PC-3 (cell line): Measurements from ENCODE around the gene SLC25A29.

ENCODE experiments used
- EZH2 ChIP-seq: fragments of 300-600 bp; sonication (generic); IDR thresholded peaks from one replicate; pipeline ENCODE4 v1.6.1; 2017; ENCODE audit warnings: antibody characterized with exemption, mild to moderate bottlenecking, low read length; ENCODE audit not compliant: unreplicated experiment
- EZH2phosphoT487 ChIP-seq: fragments of 300-600 bp; sonication (generic); IDR thresholded peaks from 2 replicates; pipeline ENCODE4 v1.6.1; 2018; ENCODE audit warnings: mild to moderate bottlenecking, antibody characterized with exemption, low read length, borderline replicate concordance
- TF ChIP-seq, protein P1 (sequence below): fragments of 300-600 bp; sonication (generic); conservative IDR thresholded peaks from 2 replicates; pipeline ENCODE4 v1.5.1; 2017; ENCODE audit warnings: antibody characterized with exemption, low read depth, mild to moderate bottlenecking, low read length

DNA sequence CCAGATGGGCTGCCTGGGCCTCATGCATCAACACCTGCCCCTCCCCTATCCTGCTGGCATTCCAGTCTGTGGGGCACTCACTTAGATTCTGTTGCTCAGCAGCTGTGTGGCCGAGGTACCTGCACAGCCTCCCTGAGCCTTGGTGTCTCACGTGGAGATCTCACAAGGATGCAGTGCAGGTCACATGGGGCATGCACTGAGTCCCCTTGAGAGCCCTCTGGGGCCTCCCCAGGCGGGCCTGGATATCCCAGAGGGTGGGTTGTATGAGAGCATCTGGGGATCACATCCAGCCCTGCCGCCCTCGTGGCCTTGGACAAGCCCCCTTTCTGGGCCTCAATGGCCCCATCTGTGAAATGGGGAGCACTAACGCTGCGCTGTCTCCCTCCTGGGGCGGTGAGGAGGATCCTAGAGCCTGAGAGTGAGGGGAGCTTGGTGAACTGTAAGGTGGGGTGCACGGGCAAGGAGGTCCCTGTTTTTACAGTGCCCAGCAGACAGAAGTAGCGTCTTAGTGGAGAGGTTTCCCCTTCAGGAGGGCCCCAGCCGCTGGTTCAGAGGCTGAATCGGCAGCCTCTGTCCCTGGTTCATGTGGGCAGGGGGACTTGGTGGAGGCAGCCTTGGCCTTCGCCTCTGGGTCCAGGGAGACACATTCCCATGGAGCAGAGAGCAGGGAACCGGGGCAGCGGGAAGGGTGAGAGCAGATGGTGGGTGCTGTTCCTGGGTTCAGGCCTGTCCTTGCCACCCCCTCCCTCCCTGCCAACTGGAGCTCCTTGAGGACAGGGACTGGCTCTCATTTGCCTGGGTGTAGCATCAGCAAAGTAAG, 16.1 kb upstream of the SLC25A29 start:
- TF ChIP-seq, protein P1, sequence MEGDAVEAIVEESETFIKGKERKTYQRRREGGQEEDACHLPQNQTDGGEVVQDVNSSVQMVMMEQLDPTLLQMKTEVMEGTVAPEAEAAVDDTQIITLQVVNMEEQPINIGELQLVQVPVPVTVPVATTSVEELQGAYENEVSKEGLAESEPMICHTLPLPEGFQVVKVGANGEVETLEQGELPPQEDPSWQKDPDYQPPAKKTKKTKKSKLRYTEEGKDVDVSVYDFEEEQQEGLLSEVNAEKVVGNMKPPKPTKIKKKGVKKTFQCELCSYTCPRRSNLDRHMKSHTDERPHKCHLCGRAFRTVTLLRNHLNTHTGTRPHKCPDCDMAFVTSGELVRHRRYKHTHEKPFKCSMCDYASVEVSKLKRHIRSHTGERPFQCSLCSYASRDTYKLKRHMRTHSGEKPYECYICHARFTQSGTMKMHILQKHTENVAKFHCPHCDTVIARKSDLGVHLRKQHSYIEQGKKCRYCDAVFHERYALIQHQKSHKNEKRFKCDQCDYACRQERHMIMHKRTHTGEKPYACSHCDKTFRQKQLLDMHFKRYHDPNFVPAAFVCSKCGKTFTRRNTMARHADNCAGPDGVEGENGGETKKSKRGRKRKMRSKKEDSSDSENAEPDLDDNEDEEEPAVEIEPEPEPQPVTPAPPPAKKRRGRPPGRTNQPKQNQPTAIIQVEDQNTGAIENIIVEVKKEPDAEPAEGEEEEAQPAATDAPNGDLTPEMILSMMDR = no peak
- TF ChIP-seq EZH2 = no peak
- no peak for TF ChIP-seq EZH2phosphoT487
